ENCODE data around the gene MALAT1. TPM values are rescaled to one million over a fixed set of nuclear protein-coding genes. Genes with fewer than 3 reads are reported as not detected.

The MALAT1 gene
- total RNA-seq, 1 donor from 2014 or later = 16,546 TPM

DNA sequence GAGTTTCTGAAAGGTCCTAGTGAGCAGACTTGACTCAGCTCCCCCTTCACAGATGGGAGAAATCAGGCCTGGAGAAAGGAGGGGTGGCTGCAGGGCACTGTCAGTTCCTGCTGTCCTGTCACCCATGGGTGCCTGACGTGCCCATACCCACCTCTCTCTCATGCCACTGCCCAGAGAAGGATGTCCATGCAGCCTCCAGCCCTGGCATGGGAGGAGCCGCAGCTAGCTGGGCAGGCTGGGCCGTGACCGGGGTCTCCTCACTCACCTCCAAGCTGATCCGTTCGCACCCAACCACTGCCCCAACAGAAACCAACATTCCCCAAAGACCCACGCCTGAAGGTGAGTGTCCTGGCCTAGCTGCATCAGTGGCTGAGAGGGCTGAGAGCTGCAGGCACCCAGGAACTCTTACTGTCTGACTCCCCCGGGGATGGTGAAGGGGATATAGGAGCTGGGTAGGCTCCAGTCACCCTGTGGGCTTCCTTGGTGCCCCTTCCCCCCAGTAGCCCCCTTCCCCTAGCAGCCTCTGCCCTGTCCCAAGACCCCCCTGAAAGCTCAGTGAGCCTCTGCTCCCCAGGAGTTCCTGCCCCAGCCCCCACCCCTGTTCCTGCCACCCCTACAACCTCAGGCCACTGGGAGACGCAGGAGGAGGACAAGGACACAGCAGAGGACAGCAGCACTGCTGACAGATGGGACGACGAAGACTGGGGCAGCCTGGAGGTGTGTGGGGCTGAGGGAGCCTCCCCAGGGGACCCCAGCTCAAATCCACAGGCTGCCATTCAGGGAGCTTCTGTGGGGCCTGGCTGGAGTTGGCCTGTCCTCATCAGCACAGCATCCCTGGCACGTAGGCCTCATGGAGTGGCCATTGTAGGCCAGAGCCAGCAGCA, 37.8 kb downstream of the MALAT1 start:
- no peak overlapping the region for H3K4me3 Mint-ChIP-seq (ENCODE audit: low read depth)
- DNase-seq (ENCODE audit: low spot score, unreplicated experiment) = no peak

DNA sequence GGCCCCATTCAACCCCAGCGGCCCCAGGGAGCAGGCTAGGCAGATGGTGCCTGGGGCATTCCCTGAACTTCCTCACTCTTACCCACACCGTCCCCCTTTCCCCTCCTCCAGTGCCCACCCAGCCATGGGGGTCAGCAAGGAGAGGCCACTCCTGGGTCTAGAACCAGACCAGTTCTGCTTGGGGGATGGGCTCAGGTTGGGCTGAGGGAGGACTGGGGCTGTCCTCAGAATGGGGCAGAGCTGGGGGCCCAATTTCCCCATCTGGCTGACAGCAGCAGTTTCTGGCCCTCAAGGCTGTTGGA, 38.4 kb downstream of the MALAT1 start:
- TF ChIP-seq, protein P1, sequence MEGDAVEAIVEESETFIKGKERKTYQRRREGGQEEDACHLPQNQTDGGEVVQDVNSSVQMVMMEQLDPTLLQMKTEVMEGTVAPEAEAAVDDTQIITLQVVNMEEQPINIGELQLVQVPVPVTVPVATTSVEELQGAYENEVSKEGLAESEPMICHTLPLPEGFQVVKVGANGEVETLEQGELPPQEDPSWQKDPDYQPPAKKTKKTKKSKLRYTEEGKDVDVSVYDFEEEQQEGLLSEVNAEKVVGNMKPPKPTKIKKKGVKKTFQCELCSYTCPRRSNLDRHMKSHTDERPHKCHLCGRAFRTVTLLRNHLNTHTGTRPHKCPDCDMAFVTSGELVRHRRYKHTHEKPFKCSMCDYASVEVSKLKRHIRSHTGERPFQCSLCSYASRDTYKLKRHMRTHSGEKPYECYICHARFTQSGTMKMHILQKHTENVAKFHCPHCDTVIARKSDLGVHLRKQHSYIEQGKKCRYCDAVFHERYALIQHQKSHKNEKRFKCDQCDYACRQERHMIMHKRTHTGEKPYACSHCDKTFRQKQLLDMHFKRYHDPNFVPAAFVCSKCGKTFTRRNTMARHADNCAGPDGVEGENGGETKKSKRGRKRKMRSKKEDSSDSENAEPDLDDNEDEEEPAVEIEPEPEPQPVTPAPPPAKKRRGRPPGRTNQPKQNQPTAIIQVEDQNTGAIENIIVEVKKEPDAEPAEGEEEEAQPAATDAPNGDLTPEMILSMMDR (IDR thresholded peaks at IDR 0.05; ENCODE audit: unreplicated experiment) = no peak
- no peaks in the 10 kb centered on the region for H3K9me3 Mint-ChIP-seq (ENCODE audit: low read depth)
- no peak overlapping the region for H3K4me3 Mint-ChIP-seq (ENCODE audit: low read depth)
- H3K27ac Mint-ChIP-seq = no peak overlapping the region
- no peak for DNase-seq (ENCODE audit: low spot score, unreplicated experiment)
- H3K36me3 Mint-ChIP-seq (ENCODE audit: insufficient read depth) = peaks cover 20% of the 10 kb centered on the region
- H3K4me1 Mint-ChIP-seq (ENCODE audit: low read depth) = peaks cover 2% of the 10 kb centered on the region
- peaks cover 32% of the 10 kb centered on the region for H3K27me3 Mint-ChIP-seq

More for the DNA sequence above, 37.8 kb downstream of the MALAT1 start:
- no peak overlapping the region for H3K27ac Mint-ChIP-seq
- H3K4me1 Mint-ChIP-seq (ENCODE audit: low read depth) = peaks cover 2% of the 10 kb centered on the region
- TF ChIP-seq, protein P1 (IDR thresholded peaks at IDR 0.05; ENCODE audit: unreplicated experiment) = no peak
- peaks cover 20% of the 10 kb centered on the region for H3K36me3 Mint-ChIP-seq (ENCODE audit: insufficient read depth)
- no peaks in the 10 kb centered on the region for H3K9me3 Mint-ChIP-seq (ENCODE audit: low read depth)
- H3K27me3 Mint-ChIP-seq = peaks cover 28% of the 10 kb centered on the region

DNA sequence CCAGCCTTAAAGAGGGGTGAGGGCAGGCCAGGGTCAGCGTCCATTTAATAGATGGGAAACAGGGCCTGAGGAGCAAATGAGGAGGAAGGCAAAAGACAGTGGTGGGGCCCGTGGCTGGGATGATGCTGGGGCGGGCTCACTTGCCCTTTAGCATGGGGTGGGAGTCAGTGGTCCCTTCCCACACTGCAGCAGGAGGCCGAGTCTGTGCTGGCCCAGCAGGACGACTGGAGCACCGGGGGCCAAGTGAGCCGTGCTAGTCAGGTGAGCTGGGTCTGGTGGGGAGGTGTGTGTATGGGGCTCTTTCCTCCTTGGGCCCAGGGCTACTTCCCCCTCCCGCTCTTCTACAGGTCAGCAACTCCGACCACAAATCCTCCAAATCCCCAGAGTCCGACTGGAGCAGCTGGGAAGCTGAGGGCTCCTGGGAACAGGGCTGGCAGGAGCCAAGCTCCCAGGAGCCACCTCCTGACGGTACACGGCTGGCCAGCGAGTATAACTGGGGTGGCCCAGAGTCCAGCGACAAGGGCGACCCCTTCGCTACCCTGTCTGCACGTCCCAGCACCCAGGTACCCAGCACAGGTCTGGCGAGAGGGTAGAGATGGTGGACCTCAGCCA, 38.9 kb downstream of the MALAT1 start:
- DNase-seq (ENCODE audit: low spot score, unreplicated experiment) = no peak
- Mint-ChIP-seq H3K9me3 (ENCODE audit: low read depth) (no peaks in the 10 kb centered on the region), H3K27me3 (peaks cover 34% of the 10 kb centered on the region), H3K27ac (no peak overlapping the region), H3K36me3 (ENCODE audit: insufficient read depth) (peaks cover 22% of the 10 kb centered on the region), H3K4me1 (ENCODE audit: low read depth) (peaks cover 2% of the 10 kb centered on the region), H3K4me3 (ENCODE audit: low read depth) (no peak overlapping the region)
- TF ChIP-seq, protein P1 (IDR thresholded peaks at IDR 0.05; ENCODE audit: unreplicated experiment) = no peak

DNA sequence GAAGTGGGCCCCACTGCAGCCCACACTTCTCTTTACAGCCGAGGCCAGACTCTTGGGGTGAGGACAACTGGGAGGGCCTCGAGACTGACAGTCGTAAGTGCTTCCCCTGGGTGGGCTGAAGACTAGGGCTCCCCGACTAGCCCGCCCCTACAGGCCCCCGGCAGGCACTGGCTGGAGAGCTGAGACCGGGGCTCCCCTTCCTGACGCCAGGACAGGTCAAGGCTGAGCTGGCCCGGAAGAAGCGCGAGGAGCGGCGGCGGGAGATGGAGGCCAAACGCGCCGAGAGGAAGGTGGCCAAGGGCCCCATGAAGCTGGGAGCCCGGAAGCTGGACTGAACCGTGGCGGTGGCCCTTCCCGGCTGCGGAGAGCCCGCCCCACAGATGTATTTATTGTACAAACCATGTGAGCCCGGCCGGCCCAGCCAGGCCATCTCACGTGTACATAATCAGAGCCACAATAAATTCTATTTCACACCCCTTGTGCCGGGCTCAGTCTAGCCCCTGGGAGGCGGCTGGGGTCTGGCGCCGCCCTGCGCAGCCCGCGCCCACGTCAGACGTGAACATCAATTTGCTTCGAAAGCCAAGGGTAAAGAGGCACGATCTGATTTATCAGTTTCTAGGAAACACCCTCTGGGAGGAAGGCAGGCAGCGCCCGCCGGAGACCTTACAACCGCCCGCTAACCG, 39.5 kb downstream of the MALAT1 start:
- Mint-ChIP-seq H3K27me3 (peaks cover 37% of the 10 kb centered on the region), H3K4me1 (ENCODE audit: low read depth) (peaks cover 2% of the 10 kb centered on the region), H3K9me3 (ENCODE audit: low read depth) (no peaks in the 10 kb centered on the region), H3K27ac (no peak overlapping the region), H3K36me3 (ENCODE audit: insufficient read depth) (peaks cover 22% of the 10 kb centered on the region), H3K4me3 (ENCODE audit: low read depth) (no peak overlapping the region)
- TF ChIP-seq, protein P1 (IDR thresholded peaks at IDR 0.05; ENCODE audit: unreplicated experiment) = no peak
- DNase-seq (ENCODE audit: low spot score, unreplicated experiment) = no peak

Data from progenitor cell of endocrine pancreas (in vitro differentiated cells).